Spleen (tissue), 7 donors: ENCODE data around the gene HEXB.

Experiments used
- POLR2A ChIP-seq, 3 donors: fragments of 450-650 bp; IDR thresholded peaks; one replicate each; pipeline ENCODE4 v1.5.1; 2017; ENCODE audit warnings: antibody characterized with exemption in 3 of 3, mild to moderate bottlenecking in 1 of 3
- POLR2AphosphoS5 ChIP-seq, 3 donors: sonication (generic); formaldehyde crosslinking; IDR thresholded peaks; one replicate each; pipeline ENCODE4 v1.5.1; 2017; ENCODE audit warnings: antibody characterized with exemption in 3 of 3
- TF ChIP-seq, protein P1 (sequence below), 11 experiments: fragments of 200-600 bp in 7 of 11; fragments of 450-650 bp in 4 of 11; sonication (generic) in 4 of 11; IDR thresholded peaks in 8 of 11; conservative IDR thresholded peaks in 3 of 11; 1 replicate in 7 of 11; 2 replicates in 4 of 11; pipeline versions ENCODE4 v1.4.0 to v1.8.0; 2016 to 2021; ENCODE audit warnings: antibody characterized with exemption in 11 of 11, inconsistent platforms in 4 of 11, mild to moderate bottlenecking in 1 of 11
- donor health status: DM: no; HTN: no; CAD: no; lungs with moderate emphysema.
- donor health status: DM: no; HTN: no; CAD: no.
- donor health status: DM: no; HTN: no; CAD: no.

DNA sequence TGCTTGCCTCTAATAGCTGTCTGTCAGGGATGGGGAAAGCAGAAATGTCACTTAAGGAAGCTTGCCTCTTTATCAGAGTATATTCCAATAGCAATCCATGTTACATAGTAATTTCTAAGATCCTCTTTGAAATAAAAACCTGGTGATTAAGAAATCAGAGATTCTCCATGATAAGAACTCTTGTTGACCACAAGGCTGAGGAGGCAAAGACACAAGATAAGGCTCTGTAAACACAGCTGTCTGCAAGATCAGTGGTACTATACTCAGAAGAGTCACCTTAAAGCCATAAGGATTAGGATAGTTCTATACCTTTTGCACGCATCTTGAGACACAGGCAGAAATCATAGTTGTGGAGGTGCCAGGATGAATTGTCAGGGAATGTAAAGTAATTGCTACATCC, 40.3 kb downstream of the HEXB start:
- TF ChIP-seq, protein P1, sequence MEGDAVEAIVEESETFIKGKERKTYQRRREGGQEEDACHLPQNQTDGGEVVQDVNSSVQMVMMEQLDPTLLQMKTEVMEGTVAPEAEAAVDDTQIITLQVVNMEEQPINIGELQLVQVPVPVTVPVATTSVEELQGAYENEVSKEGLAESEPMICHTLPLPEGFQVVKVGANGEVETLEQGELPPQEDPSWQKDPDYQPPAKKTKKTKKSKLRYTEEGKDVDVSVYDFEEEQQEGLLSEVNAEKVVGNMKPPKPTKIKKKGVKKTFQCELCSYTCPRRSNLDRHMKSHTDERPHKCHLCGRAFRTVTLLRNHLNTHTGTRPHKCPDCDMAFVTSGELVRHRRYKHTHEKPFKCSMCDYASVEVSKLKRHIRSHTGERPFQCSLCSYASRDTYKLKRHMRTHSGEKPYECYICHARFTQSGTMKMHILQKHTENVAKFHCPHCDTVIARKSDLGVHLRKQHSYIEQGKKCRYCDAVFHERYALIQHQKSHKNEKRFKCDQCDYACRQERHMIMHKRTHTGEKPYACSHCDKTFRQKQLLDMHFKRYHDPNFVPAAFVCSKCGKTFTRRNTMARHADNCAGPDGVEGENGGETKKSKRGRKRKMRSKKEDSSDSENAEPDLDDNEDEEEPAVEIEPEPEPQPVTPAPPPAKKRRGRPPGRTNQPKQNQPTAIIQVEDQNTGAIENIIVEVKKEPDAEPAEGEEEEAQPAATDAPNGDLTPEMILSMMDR (IDR thresholded peaks at IDR 0.05 in 8 of 11, conservative IDR thresholded peaks at IDR 0.05 in 3 of 11), result no peak
- TF ChIP-seq POLR2A (IDR thresholded peaks at IDR 0.05) (no peak), POLR2AphosphoS5 (IDR thresholded peaks at IDR 0.05) (no peak)
